H54 (cell line): ENCODE data around the gene C10orf71.

Experiments used
- DNase-seq: peaks from one replicate; pipeline ENCODE4 v3.0.0; 2011; ENCODE audit warnings: low spot score, mixed read lengths; ENCODE audit not compliant: insufficient read length
- FAIRE-seq: peaks from 3 replicates; lab custom pipeline; 2011; peaks lifted over from hg19 to GRCh38; lab: Jason Lieb, UNC
- POLR2A ChIP-seq: IDR thresholded peaks from 2 replicates; pipeline ENCODE4 v1.6.1; 2011; ENCODE audit warnings: low read depth, mild to moderate bottlenecking, low read length

Gene C10orf71

GRCh38 chr10:49263591-49263990, 35.4 kb upstream of the C10orf71 start:
- FAIRE-seq (no peak), DNase-seq (no peak)
- no peak for TF ChIP-seq POLR2A

GRCh38 chr10:49264177-49264677, 34.7 kb upstream of the C10orf71 start:
- TF ChIP-seq POLR2A: no peak
- DNase-seq: no peak
- no peak for FAIRE-seq

GRCh38 chr10:49265885-49266284, 33.1 kb upstream of the C10orf71 start:
- no peak for DNase-seq
- no peak for FAIRE-seq

DNA sequence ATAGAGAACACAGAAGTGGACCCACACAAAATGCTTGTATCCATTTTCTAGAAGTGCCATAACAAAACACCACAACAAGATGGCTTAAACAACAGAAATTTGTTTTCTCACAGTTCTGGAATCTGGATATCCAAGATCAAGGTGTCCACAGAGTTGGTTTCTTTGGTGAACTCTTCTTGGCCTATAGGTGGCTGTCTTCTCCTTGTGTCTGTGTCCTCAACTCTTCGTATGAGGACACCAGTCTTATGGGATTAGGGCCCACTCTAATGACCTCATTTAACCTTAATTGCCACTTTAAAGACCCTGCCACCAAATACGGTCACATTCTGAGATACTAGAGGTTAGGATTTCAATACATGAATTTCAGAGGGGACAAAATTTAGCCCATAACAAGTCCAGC, 30.8 kb upstream of the C10orf71 start:
- FAIRE-seq (no peak), DNase-seq (no peak)
- TF ChIP-seq POLR2A: no peak

More at GRCh38 chr10:49265885-49266284, 33.1 kb upstream of the C10orf71 start:
- TF ChIP-seq POLR2A: no peak

GRCh38 chr10:49269523-49269922, 29.4 kb upstream of the C10orf71 start:
- DNase-seq (no peak), FAIRE-seq (no peak)
- TF ChIP-seq POLR2A: no peak

DNA sequence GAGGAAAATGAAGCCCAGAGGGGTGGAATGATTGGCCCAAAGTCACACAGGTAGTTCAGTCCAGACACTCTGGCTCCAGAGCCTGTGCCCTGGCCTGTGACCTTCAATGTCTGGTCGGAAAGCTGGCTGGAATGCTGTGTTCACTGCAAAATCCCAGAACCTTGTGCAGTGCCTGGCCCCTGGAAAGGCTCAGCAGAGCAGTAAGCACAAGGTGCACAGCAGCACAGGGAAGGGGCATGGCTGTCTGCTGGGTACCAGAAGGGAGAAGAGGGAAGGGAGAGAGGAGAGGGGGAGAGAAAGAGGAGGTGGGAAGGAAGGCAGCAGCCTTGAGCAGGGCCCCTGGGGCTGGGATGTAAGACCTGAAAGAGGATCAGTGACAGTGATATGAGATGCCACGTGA, 28.4 kb upstream of the C10orf71 start:
- no peak for TF ChIP-seq POLR2A
- no peak for DNase-seq
- no peak for FAIRE-seq

GRCh38 chr10:49271346-49271745, 27.6 kb upstream of the C10orf71 start:
- no peak for DNase-seq
- no peak for FAIRE-seq
- no peak for TF ChIP-seq POLR2A

GRCh38 chr10:49272251-49273081, 26.5 kb upstream of the C10orf71 start:
- DNase-seq: no peak
- FAIRE-seq: no peak
- TF ChIP-seq POLR2A: no peak

DNA sequence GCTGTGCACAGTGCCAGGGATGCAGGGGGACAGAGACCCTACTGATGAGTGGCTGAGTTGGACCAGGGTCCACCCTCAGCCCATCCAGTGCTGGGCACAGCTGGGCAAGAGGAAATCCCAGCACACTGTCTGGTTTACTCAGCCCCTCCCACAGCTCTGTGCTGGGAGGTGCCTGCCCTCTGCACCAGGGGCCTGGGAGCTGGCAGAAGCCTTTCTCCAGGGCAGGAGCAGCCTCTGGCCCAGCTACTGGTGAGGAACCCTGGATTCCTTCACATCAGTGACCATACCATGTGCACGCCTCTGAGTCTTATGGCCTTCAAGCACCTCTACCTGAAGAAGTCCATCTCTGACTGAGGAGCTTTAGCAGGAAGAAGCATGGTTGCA, 25.9 kb upstream of the C10orf71 start:
- no peak for TF ChIP-seq POLR2A
- FAIRE-seq: no peak
- no peak for DNase-seq

- TF ChIP-seq POLR2A: no peak
- no peak for FAIRE-seq
- DNase-seq: no peak
These were observed 25.3 kb upstream of the C10orf71 start for GRCh38 chr10:49273626-49274025.

DNA sequence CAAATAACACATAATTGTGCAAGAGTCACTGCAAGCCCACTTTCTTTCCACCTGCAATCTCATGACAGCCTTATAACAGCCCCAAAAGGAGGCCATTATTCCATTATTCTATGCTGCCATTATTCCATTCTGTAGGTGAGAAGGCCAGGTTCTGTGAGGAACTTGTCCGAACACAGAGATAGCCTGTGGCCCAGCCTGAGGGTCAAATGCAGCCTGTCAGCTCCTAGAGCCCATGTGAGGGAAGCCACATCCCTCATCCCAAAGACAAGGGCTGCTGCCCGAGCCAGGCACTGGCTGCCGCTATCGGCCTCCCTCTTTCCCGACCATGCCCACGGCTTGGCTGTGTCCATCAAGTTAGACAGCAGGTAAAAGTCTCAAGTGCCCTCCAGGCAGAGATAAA, 24.1 kb upstream of the C10orf71 start:
- no peak for TF ChIP-seq POLR2A

DNA sequence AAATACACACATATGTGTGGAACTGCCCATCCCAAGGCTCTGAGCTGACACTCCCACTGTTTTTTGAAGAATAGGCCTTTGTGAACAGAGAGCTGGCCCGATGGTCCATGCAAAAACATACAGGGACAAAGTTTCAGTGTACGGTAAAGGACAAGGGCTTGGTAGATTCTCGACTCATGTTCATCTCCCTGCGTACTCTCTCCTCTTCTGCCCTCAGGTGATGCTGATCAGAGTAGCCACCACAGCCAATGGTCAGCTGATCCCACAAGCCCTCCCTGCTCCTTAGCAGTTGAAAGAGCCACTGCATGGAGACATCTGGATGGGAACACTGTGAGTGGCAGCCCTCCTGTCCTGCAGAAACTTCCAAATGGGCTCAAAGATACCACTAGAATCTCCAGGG, 23.1 kb upstream of the C10orf71 start:
- no peak for FAIRE-seq
- no peak for TF ChIP-seq POLR2A
- DNase-seq: no peak

More for the DNA sequence above, 24.1 kb upstream of the C10orf71 start:
- no peak for FAIRE-seq
- DNase-seq: no peak

GRCh38 chr10:49276596-49276995, 22.4 kb upstream of the C10orf71 start:
- DNase-seq: no peak
- no peak for FAIRE-seq

DNA sequence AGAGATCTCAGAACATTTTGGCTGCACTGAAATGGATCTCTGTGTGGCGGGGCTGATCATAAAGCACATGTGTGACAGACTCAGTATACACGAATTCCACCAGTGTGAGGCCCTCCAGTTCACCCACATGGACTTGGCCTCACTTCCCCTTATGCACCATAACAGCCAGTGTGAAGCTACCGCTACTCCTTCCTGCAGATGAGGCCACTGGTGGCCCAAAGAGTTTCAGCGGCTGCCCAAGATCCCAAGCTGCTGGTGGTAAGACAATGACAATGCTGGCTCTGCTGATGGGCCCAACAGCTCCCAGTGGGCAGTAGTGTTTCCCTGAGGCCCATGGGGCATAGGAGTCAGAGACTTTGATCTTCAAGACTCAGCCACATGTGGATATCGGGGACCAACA, 21.0 kb upstream of the C10orf71 start:
- FAIRE-seq (no peak), DNase-seq (no peak)
- TF ChIP-seq POLR2A: no peak

More at GRCh38 chr10:49276596-49276995, 22.4 kb upstream of the C10orf71 start:
- TF ChIP-seq POLR2A: no peak

DNA sequence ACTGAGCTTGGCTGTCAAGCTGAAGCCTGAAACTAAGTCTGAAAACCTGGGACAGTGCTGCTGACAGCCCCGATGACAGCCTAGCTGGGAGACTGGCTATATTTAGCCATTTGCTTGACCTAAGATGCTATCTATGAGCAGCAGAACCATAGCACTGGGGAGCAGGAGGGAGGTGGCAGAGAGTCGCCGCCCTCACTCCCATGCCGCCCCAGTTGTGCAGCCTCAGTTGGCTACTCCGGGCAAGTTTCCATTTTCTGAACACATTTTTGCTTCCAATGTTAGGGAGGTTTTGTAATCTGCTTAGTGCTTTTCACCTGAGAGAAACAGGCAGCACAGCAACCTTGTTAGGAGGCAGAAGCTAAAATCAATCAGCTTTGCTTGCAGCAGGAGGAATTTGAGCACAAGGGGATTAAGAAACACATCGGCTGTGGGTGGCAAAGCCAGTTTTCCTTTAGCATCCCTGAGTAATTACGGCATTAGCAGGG, 20.4 kb upstream of the C10orf71 start:
- DNase-seq: no peak
- no peak for FAIRE-seq
- no peak for TF ChIP-seq POLR2A
